Measurements from ENCODE around the gene MBD3L3.
"Not testable (repeated sequence)": the region's sequence is repeated elsewhere in the genome, so short reads cannot be mapped to it uniquely, and the experiment has no call there.

Gene MBD3L3

GRCh38 chr19:7059977-7060376 lies 1.5 kb upstream of the MBD3L3 start:
- DNase-seq, result not testable (repeated sequence)

DNA sequence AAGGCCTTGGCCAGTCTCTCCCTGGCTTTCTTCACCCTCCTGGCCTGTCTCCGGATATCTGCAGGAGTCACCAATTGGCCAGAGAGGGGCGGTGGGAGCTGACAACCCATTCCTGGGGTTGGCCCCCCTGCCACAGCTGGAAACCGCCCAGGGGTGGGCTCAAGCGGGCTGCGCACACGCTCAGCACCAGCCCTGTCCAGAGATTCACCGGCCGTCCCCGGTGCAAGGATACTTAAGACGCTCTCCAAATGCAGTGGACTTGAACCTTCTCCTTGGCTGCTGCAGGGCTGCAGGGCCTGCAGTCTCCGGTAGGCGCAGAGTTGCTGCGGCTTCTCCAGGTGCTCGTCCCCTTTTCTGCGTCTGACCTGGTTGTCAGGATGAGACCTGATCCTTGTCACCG lies 2.1 kb downstream of the MBD3L3 start:
- not testable (repeated sequence) for DNase-seq

DNA sequence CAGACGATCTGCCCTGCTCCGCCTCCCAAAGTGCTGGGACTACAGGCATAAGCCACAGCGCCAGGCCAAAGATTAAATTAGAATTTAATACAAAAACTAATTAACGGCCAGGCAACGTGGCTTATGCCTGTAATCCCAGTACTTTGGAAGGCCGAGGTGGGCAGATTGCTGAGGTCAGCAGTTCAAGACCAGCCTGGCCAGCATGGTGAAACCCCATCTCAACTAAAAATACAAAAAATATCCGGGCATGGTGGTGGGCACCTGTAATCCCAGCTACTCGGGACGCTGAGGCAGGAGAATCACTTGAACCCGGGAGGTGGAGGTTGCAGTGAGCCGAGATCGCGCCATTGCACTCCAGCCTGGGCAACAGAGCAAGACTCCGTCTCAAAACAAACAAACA lies 2.8 kb downstream of the MBD3L3 start:
- not testable (repeated sequence) for DNase-seq

GRCh38 chr19:7054635-7055368 lies 3.7 kb downstream of the MBD3L3 start:
- DNase-seq, result not testable (repeated sequence)

DNA sequence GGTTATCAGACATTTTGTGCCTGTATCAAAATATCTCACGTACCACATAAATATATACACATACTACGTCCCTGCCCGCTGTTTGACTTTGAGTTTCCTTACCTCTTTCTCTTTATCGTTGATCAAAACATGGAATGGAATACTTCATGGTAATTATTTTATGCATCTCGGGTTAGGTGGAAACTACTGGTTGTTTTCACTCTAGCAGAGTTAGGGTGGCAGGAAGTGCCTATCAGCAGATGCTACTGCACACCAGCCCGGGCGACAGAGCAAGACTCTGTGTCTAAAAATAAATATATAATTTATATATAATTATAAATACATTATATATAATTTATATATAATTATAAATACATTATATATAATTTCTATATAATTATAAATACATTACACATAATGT lies 5.6 kb downstream of the MBD3L3 start:
- DNase-seq, result not testable (repeated sequence)

GRCh38 chr19:7051421-7051820 lies 7.1 kb downstream of the MBD3L3 start:
- DNase-seq, result not testable (repeated sequence)

GRCh38 chr19:7049021-7049420 lies 9.5 kb downstream of the MBD3L3 start, which contains the start of gene MBD3L2:
Gene MBD3L2, plus strand, starts transcription at chr19:7049321. Its CDS starts 53 bp downstream, at chr19:7049374.
- DNase-seq, result not testable (repeated sequence)

- DNase-seq, result not testable (repeated sequence)
Measured at GRCh38 chr19:7041563-7041962, 16.9 kb downstream of the MBD3L3 start.

- DNase-seq, result not testable (repeated sequence)
Measured at GRCh38 chr19:7040079-7040478, 18.4 kb downstream of the MBD3L3 start, which contains the start of gene MBD3L4. Gene MBD3L4, minus strand, starts transcription at chr19:7040179. Its CDS starts 35 bp downstream, at chr19:7040144.

GRCh38 chr19:7030278-7030677 lies 28.2 kb downstream of the MBD3L3 start, which contains the start of gene MBD3L5:
Gene MBD3L5, plus strand, starts transcription at chr19:7030578. Its CDS starts 34 bp downstream, at chr19:7030612.
- DNase-seq, result not testable (repeated sequence)

DNA sequence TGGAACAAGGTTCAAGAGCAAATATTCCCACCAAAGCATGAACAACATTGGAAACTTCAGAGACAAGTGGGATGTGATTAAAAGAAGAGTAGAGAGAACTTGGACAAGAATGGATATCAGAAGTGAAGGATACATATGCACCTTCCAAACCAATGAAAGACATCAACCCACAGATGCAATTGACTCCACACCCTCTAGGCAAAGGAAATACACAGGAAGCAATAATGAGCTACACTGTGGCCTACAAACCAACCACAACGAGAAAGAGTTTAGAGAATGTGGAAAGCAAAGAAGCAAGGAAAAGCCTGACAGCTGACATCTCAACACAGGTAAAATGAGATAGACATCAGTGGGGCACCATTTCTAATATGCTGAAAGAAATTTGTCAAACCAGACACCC lies 29.7 kb downstream of the MBD3L3 start:
- DNase-seq, result not testable (repeated sequence)

DNA sequence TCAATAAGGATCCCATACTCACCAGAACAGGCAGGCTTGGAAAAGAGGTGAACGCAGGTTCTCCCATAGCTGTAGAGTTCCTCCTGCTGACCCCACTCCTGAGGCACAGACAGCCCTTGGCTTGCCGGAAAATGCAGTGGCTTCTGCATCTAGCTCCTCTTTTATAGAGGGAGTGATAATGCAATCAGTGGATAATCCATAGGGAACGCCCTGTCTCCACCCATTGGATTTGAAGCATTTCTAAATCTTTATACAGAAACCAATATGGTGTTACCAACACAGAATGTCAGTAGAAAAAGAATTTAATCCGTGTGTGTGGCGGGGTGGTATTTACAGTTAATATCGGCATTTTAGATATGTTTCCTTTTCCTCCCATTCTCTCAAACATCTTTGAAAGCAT lies 37.1 kb downstream of the MBD3L3 start, which contains the start of gene MBD3L2B:
Gene MBD3L2B, minus strand, starts transcription at position 101 of the 400 bp plus-strand sequence. Its CDS starts 34 bp downstream, at position 67.
- not testable (repeated sequence) for DNase-seq

- DNase-seq, result no peak
Measured at GRCh38 chr19:7018828-7019227, 39.6 kb downstream of the MBD3L3 start.

- no peak for DNase-seq
Measured at GRCh38 chr19:7013678-7014077, 44.8 kb downstream of the MBD3L3 start.

DNA sequence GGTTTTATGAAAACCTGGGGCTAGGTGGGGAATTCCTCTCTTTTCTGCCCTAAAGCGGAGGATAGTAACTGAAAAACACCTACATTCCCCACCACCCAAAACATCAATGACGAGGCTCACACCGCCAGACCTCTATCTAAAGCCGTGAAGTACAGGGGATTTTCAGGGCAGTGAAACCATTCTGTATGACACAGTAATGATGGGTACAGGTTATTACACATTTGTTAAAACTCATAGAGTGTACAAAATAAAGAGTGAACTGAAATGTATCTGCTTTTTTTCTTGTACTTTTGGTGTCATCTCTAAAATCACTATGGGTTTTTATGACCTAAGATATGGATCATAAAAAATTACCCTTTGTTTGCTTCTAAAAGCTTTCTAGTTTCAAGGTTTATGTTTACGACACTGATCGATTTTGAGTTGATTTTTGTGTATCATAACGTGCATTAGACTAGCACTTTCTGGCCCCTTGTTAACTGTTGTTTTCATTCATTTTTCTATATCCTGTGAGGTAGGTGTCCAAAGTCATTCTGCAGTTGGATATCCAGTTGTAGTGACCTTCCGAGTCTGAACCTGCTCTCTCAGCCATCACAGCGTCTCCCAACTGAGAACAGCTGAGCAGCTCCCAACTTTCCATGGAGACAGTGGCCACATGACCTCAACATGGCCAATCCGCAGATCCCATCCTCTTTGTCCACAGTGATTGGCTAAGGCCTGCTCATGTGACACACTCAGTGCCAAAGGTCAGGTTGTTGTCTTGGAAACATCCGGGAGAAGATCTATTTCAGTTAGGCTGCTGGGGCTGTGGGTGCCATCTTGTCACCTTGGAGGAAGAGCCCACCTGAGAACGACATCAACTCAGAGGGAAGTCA lies 47.5 kb downstream of the MBD3L3 start:
- DNase-seq, result no peak

- no peak for DNase-seq
Measured at GRCh38 chr19:7007859-7008258, 50.6 kb downstream of the MBD3L3 start.

All from NCI-H748 treated with DMSO at 0.1 percent for 48 hours (cell line).